NCI-H345 treated with DMSO at 0.1 percent for 48 hours (cell line): ENCODE results near the gene MYL3.

Source experiments
- DNase-seq: peaks from one replicate; lab custom pipeline; 2025; ENCODE audit not compliant: unreplicated experiment; lab: John Stamatoyannopoulos, UW

MYL3 gene

GRCh38 chr3:46851364-46852333 is 11.6 kb downstream of the MYL3 start:
- no peak for DNase-seq

GRCh38 chr3:46850468-46850779 is 12.8 kb downstream of the MYL3 start:
- DNase-seq, result no peak

GRCh38 chr3:46849686-46850467 is 13.4 kb downstream of the MYL3 start:
- DNase-seq, result no peak

GRCh38 chr3:46849045-46849631 is 14.1 kb downstream of the MYL3 start:
- DNase-seq, result no peak

- no peak for DNase-seq
Measured at GRCh38 chr3:46848271-46849044, 14.8 kb downstream of the MYL3 start.

GRCh38 chr3:46847744-46848143 is 15.5 kb downstream of the MYL3 start:
- DNase-seq, result no peak

- no peak for DNase-seq
Measured at GRCh38 chr3:46846624-46847542, 16.4 kb downstream of the MYL3 start.

- peak; percentile 25 for DNase-seq
Measured at GRCh38 chr3:46845860-46846623, 17.2 kb downstream of the MYL3 start.

GRCh38 chr3:46845397-46845859 is 17.8 kb downstream of the MYL3 start:
- DNase-seq, result no peak

- DNase-seq, result no peak
Measured at GRCh38 chr3:46844881-46845312, 18.3 kb downstream of the MYL3 start.

GRCh38 chr3:46844397-46844796 is 18.8 kb downstream of the MYL3 start:
- no peak for DNase-seq

GRCh38 chr3:46843508-46843907 is 19.7 kb downstream of the MYL3 start:
- no peak for DNase-seq

GRCh38 chr3:46840491-46840890 is 22.8 kb downstream of the MYL3 start:
- DNase-seq, result no peak

GRCh38 chr3:46838301-46838700 is 24.9 kb downstream of the MYL3 start:
- DNase-seq, result no peak

- DNase-seq, result no peak
Measured at GRCh38 chr3:46835491-46835890, 27.8 kb downstream of the MYL3 start.

- DNase-seq, result no peak
Measured at GRCh38 chr3:46835054-46835453, 28.2 kb downstream of the MYL3 start.

- DNase-seq, result no peak
Measured at GRCh38 chr3:46833346-46834300, 29.6 kb downstream of the MYL3 start.

- no peak for DNase-seq
Measured at GRCh38 chr3:46831841-46832240, 31.4 kb downstream of the MYL3 start.
